ELR (cell line): ENCODE results near the gene RSPH10B.
"Not testable (repeated sequence)": the region's sequence is repeated elsewhere in the genome, so short reads cannot be mapped to it uniquely, and the experiment has no call there.

Experiments used
- DNase-seq: peaks from one replicate; pipeline ENCODE4 v3.0.0-alpha.2; 2015; ENCODE audit warnings: low read depth

Gene RSPH10B

GRCh38 chr7:5970347-5970911, at the start of gene RSPH10B:
TSS of gene RSPH10B (minus strand) at chr7:5970689. CDS start at chr7:5967116, 3,573 bp downstream.
- DNase-seq = not testable (repeated sequence)

GRCh38 chr7:6016653-6016966, 46.1 kb upstream of the RSPH10B start:
- no peak for DNase-seq

- DNase-seq = no peak
Observed at GRCh38 chr7:6015917-6016652, 45.6 kb upstream of the RSPH10B start.

- no peak for DNase-seq
Observed at GRCh38 chr7:6012355-6013104, 42.0 kb upstream of the RSPH10B start.

DNA sequence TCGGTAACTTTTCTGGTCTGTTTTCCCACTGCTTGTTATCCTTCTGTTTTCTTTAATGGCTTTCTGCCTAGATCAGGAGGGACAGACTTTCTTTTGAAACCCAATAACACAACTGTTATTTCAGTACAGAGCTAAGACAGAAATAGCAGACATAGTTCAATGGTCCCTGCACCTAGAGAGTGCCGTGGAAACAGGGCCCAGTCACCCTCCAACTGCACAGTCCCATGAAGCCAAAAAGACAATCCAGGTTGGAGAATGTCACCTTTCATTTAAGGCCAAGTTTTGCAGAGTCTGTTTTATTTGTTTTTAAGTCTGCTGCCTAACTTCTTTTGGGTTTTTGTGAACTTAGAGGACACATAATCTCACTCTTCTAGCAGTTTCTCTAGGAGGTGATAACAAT, 41.1 kb upstream of the RSPH10B start:
- no peak for DNase-seq

DNA sequence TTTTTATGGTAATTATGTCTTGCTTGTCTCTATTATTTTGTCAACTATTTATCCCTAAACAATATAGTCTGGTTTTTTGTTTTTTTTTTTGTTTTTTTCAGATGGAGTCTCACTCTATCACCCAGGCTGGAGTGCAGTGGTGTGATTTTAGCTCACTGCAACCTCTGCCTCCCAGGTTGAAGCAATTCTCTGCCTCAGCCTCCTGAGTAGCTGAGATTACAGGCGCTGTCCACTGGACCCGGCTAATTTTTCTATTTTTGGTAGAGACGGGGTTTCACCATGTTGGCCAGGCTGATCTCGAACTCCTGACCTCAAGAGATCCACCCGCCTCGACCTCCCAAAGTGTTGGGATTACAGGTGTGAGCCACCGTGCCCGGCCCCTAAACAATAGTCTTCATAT, 39.9 kb upstream of the RSPH10B start:
- not testable (repeated sequence) for DNase-seq

DNA sequence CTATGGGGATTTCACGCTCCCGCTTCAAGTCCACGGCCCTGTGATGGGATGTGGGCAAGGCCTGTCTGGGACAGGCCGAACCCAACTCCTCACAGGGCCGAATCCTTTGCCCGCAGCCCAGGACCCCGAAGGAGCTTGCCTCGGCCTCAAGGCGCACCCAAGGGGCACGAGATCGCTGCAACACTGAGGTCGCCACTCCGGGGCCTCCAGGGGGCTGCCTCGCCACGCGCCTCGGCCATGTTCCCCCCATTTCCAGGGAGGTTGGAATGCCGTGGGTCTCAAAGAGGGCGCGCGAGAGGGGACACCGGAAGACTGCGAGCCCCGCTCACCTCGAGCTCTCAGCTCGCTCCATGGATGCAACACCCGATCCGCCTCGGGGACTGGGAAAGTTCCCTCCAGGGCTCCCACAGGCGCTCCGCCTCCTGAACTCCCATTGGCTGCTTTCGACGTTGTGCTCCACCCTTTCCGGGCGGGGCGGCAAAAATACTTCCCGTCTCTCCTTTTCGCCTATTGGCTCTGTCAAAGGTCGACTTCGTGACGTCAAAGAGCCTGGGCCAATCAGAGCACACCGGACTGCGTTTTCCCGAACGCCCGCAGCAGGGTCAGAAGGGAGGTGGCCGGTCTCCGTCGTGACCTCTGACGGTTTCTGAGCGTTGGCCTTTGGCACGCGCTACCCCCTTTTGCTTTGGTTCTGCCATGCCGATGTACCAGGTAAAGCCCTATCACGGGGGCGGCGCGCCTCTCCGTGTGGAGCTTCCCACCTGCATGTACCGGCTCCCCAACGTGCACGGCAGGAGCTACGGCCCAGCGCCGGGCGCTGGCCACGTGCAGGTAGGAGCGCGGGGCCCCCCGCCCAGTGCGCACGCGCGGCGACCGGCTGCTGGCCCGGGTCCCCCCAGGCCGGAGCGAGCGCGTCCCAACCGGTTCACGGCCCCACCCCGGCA, 38.5 kb upstream of the RSPH10B start, which contains the start of the genes AIMP2 and PMS2:
AIMP2 (plus strand) TSS at position 605 of the 944 bp plus-strand sequence; CDS start at position 697, 92 bp downstream.
PMS2 (minus strand) TSS at position 382 of the 944 bp plus-strand sequence; CDS start at position 352, 30 bp downstream.
- peak; percentile 100 for DNase-seq

DNA sequence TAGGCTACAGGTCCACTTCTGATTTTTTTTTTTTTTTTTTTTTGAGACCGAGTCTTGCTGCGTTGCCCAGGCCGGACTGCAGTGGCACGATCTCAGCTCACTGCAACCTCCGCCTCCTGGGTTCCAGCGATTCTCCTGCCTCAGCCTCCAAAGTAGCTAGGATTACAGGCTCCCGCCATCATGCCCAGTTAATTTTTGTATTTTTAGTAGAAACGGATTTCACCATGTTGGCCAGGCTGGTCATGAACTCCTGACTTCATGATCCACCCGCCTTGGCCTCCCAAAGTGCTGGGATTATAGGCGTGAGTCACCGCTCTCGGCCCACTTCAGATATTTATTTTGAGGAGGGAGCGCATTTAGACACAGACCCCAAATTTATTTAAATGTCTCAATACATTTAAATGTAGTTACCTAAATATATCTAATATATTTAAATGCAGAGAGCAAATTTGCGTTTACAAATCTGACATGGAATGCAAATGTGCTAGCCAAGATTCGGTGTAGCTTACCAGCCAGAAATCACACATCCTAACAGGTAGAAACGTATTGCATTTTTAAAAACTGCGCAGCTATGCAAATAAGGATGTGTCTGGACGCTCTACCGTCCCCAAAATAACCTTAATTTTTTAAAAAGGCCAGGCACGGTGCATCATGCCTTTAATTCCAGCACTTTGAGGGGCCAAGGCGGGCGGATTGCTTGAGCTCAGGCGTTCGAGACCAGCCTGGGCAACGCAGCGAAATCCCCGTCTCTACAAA, 37.5 kb upstream of the RSPH10B start:
- peak; percentile 27 for DNase-seq

DNA sequence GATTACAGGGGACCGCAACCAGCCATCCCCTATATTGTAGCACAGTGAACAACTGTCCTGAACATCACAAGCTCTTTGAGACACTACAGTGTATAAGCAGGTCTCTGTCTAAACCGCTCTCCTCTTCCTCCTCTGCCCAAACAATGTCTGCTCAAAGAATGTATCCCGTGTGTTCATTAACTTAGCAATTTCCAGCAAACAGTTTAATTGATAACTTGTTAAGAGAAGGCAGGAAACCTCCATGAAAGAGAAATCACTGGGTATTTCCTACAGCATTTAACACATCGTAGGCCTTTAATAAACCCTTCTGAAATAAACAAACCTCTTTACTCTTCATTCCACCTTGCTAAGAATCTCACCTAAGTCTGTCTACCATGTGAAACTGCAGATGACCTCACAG, 36.9 kb upstream of the RSPH10B start:
- DNase-seq = no peak

DNA sequence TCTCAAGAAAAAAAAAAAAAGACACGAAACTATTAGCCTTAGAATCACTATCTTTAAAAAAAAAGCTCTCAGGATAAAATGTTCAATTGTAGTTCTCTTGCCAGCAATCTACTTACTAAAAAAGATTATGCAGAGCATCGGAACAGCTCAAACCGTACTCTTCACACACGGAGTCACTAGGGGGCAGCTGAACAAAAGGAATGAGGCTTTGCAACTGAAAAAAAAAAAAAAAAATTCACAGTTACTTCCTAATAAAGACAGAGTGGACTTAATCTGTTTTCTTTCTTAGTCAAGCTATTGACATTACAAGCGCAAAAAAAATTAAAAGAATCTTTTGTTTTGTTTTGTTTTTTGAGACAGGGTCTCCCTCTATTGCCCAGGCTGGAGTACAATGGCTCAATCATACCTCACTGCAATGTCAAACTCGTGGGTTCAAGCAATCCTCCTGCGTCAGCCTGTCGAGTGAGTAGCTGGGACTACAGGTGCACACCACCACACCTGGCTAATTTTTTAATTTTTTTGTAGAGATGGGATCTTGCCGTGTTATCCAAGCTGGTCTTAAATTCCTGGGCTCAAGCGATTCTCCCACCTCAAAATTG, 26.8 kb upstream of the RSPH10B start:
- peak; percentile 80 for DNase-seq

GRCh38 chr7:5987061-5987460, 16.6 kb upstream of the RSPH10B start:
- not testable (repeated sequence) for DNase-seq

- not testable (repeated sequence) for DNase-seq
Observed at GRCh38 chr7:5979680-5980314, 9.3 kb upstream of the RSPH10B start.

- DNase-seq = not testable (repeated sequence)
Observed at GRCh38 chr7:5973580-5973979, 3.1 kb upstream of the RSPH10B start.

DNA sequence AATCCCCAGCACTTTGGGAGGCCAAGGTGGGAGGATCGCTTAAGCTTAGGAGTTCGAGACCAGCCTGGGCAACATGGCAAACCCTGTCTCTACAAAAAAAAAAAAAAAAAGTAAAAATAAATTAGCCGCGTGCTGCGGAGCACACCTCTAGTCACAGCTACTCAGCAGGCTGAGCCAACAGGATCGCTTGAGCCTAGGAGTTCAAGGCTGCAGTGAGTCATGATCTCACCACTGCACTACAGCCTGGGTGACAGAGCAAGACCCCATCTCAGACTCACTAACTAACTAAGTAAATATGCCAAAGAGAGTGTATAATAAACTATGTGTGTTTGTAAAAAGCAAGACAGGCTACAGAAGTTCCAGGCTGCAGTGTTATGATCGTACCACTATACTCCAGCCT, 6.7 kb downstream of the RSPH10B start:
- not testable (repeated sequence) for DNase-seq

GRCh38 chr7:5963205-5963604, 7.3 kb downstream of the RSPH10B start:
- DNase-seq = not testable (repeated sequence)

GRCh38 chr7:5934945-5935450, 35.5 kb downstream of the RSPH10B start:
- not testable (repeated sequence) for DNase-seq

GRCh38 chr7:5931905-5932644, 38.4 kb downstream of the RSPH10B start:
- peak; percentile 13 for DNase-seq

DNA sequence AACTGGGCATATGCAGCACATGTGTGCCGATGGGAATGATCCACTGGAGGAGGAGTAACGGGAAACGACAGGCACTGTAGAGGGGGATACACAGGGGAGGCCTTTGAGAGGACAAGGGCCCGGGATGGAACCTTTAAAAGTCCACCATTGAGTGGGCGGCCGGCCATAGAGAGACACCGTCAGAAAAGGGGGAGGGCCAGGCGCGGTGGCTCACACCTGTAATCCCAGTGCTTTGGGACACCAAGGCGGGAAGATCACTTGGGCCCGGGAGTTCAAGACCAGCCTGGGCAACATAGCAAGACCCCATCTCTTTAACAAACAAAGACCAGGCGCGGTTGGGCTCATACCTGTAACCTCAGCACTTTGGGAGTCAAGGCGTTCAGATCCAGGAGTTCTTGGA, 39.2 kb downstream of the RSPH10B start:
- not testable (repeated sequence) for DNase-seq

DNA sequence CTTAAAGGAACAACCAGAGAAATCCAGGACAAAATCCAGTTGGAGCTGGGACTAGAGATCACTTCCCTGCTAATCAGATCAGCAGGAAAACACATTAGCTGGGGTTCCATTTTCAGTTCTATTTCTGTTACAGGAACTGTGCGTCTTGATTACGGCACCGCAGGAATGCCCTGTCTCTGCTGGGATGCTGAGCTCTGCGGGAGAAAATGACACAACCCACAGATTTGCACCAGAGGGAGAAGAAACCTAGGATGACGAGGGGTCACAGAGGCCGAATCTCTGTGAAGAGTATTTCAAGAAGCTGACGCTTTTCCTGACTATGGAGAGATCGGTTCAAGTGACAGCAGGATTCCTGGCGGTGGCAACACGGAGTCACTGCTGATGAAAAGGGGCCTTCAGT, 40.2 kb downstream of the RSPH10B start:
- not testable (repeated sequence) for DNase-seq
